Heart right ventricle (tissue), 16 donors: Measurements from ENCODE around the gene CDH13. TPM values are rescaled to one million over a fixed set of nuclear protein-coding genes. Genes with fewer than 3 reads are reported as not detected.

Source experiments
- ATAC-seq, 8 donors: fragments of 200-7000 bp; cut with Tn5 transposase; one replicate each; pipeline ENCODE4 v1.9.1; 2020; ENCODE audit warnings: mild to moderate bottlenecking in 8 of 8, moderate library complexity in 8 of 8, moderate number of reproducible peaks in 1 of 8
- DNase-seq, 2 donors: peaks; one replicate each; pipeline ENCODE4 v3.0.0-alpha.2; 2020
- H3K27ac ChIP-seq, 10 donors: fragments of 200-600 bp; sonication (generic) in 2 of 10; one replicate each; pipeline versions ENCODE4 v1.5.0 to v1.8.0; 2020 to 2022; ENCODE audit warnings: mild to moderate bottlenecking in 3 of 10
- H3K27me3 ChIP-seq, 7 donors: fragments of 200-600 bp; one replicate each; pipeline ENCODE4 v1.8.0; 2021 to 2022; ENCODE audit warnings: mild to moderate bottlenecking in 2 of 7
- H3K36me3 ChIP-seq, 9 donors: fragments of 200-600 bp; sonication (generic) in 1 of 9; one replicate each; pipeline versions ENCODE4 v1.5.0 to v1.8.0; 2020 to 2022; ENCODE audit warnings: mild to moderate bottlenecking in 2 of 9
- H3K4me1 ChIP-seq, 9 donors: fragments of 200-600 bp; sonication (generic) in 1 of 9; one replicate each; pipeline versions ENCODE4 v1.5.0 to v1.8.0; 2020 to 2022; ENCODE audit warnings: mild to moderate bottlenecking in 4 of 9
- H3K4me3 ChIP-seq, 10 donors: fragments of 200-600 bp; sonication (generic) in 2 of 10; one replicate each; pipeline versions ENCODE4 v1.5.0 to v1.8.0; 2020 to 2022; ENCODE audit warnings: mild to moderate bottlenecking in 7 of 10, moderate library complexity in 2 of 10
- H3K9me3 ChIP-seq, 11 donors: fragments of 200-600 bp in 10 of 11; sonication (generic) in 2 of 11; one replicate each; pipeline versions ENCODE4 v1.5.0 to v1.8.0; 2013 to 2022; ENCODE audit warnings: mild to moderate bottlenecking in 2 of 11, control low read depth in 1 of 11, moderate library complexity in 1 of 11
- CTCF ChIP-seq, 9 donors: fragments of 200-600 bp; sonication (generic) in 2 of 9; IDR thresholded peaks; one replicate each; pipeline versions ENCODE4 v1.5.0 to v1.8.0; 2021 to 2022; ENCODE audit warnings: antibody characterized with exemption in 9 of 9, mild to moderate bottlenecking in 5 of 9, moderate library complexity in 1 of 9
- WGBS, 2 donors: extraction: QIAGEN DNeasy Blood & Tissue Kit; methylation state at CpG; one replicate each; pipeline ENCODE4 v1.1.7; 2013; ENCODE audit warnings: inconsistent platforms in 1 of 2; 5-methylcytosine and 5-hydroxymethylcytosine counted together
- intact Hi-C, 10 donors: fragments of 100-400 bp; cut with DNase I; formaldehyde crosslinking; loops; one replicate each; pipeline versions ENCODE4 v1.11.1 to v1.14.2; 2022
- polyA plus RNA-seq, 2 donors: library from polyadenylated mRNA; stranded (reverse); fragments of 200-250 nt; gene quantifications; one replicate each; pipeline ENCODE4 v1.2.3, GENCODE V29; 2013
- total RNA-seq, 10 donors: library from RNA; stranded (reverse); fragmentation: NEBNext Ultra II Directional in 3 of 10; extraction: Animal tissue kit (Norgen Biotek cat#: 25700) in 3 of 10; gene quantifications; one replicate each; pipeline versions ENCODE4 v1.2.1 to v1.2.4, GENCODE V29; 2021 to 2023
- donor health status: Arrhythmogenic right ventricular cardiomyopathy.
- donor health status: ischemic (EF 13 %, LVEDD 7.1; RV severe dilation, severe dysfunction).
- donor health status: healthy with polysubstance abuse.
- donor health status: DM: no; HTN: yes; CAD: no.
- donor health status: DM: no; HTN: no; CAD: no.
- donor health status: ischemic (EF 25% LVEDD 6.9; RV normal size, moderate dysfunction).
- donor health status: ischemic (EF 25% LVEDD 5.7; RV mildly dilated, moderate dysfunction).
- donor health status: healthy.
- donor health status: DM: yes; HTN: yes; CAD: no.
- donor health status: Ischemic cardiomyopathy.
- donor health status: ischemic (EF 35%, LVEDD 5.7; RV mildly dilated, moderate dysfunction).
- donor health status: nonischemic (EF 11% LVEDD 7.7; RV severe dilation, severe dysfunction).
- donor health status: DM: yes; HTN: yes; CAD: no.
- donor health status: PGD.
- donor health status: ischemic (EF 29% LVEDD 5.4; RV normal size, mild dysfunction).
- donor health status: nonischemic (EF 23%, LVEDD 6.1; RV moderate dilation, normal function).

The CDH13 gene
- total and polyA plus RNA-seq, 12 donors = 15.5 to 221 (median 168) TPM

- Histone ChIP-seq H3K36me3 (peaks cover 0 to 5% (median 0%) of the 10 kb centered on the region in 9 donors), H3K27ac (no peak overlapping the region), H3K4me1 (no peaks in the 10 kb centered on the region), H3K9me3 (no peaks in the 10 kb centered on the region), H3K4me3 (no peak overlapping the region), H3K27me3 (no peaks in the 10 kb centered on the region)
- TF ChIP-seq CTCF (IDR thresholded peaks at IDR 0.05) = no peak
- DNase-seq = no peak
- WGBS, 2 donors = 60 to 88% methylated on average over 2 of the region's 2 CpGs
- ATAC-seq = no peak
- intact Hi-C loops = no loop called here
Measured at GRCh38 chr16:83269541-83269940, 642.8 kb downstream of the CDH13 start.

DNA sequence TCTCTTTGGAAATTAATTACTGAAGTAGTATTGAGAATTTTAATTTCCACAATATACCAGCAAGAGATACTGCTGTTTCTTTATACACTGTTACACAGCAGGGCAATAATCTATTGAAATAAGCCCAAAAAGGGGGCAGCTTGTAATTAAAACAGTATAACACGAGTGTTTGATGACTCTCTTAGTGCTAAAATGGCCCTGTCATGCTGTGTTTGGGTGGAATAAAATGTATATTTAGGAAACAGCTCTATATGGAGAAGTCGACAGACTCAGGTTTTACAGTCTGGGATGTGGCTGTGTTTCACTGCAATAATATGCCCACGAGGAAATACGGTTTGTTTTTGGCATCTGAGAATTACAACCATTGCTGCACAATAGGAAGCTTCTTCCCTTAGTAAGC, 643.3 kb downstream of the CDH13 start:
- ATAC-seq (no peak), DNase-seq (no peak)
- H3K4me1 ChIP-seq = no peaks in the 10 kb centered on the region
- WGBS, 2 donors = 88 to 92% methylated on average over 4 of the region's 4 CpGs
- H3K27ac ChIP-seq = no peak overlapping the region
- peaks cover 0 to 5% (median 0%) of the 10 kb centered on the region in 9 donors for H3K36me3 ChIP-seq
- H3K27me3 ChIP-seq = no peaks in the 10 kb centered on the region
- no peak for TF ChIP-seq CTCF (IDR thresholded peaks at IDR 0.05)
- no peak overlapping the region for H3K4me3 ChIP-seq
- H3K9me3 ChIP-seq = no peaks in the 10 kb centered on the region
- intact Hi-C loops = no loop called here

- no peaks in the 10 kb centered on the region for H3K9me3 ChIP-seq
- H3K4me1 ChIP-seq = no peaks in the 10 kb centered on the region
- no peak overlapping the region for H3K4me3 ChIP-seq
- no peak overlapping the region for H3K27ac ChIP-seq
- H3K36me3 ChIP-seq = peaks cover 0 to 5% (median 0%) of the 10 kb centered on the region in 9 donors
- intact Hi-C loops = no loop called here
- ATAC-seq (no peak), DNase-seq (no peak)
- TF ChIP-seq CTCF (IDR thresholded peaks at IDR 0.05) = no peak
- H3K27me3 ChIP-seq = no peaks in the 10 kb centered on the region
- WGBS, 2 donors = 72 to 76% methylated on average over 3 of the region's 3 CpGs
Measured at GRCh38 chr16:83270640-83271039, 643.9 kb downstream of the CDH13 start.

- DNase-seq (no peak), ATAC-seq (no peak)
- H3K27ac ChIP-seq = no peak overlapping the region
- no peak overlapping the region for H3K4me3 ChIP-seq
- no peaks in the 10 kb centered on the region for H3K27me3 ChIP-seq
- H3K9me3 ChIP-seq = no peaks in the 10 kb centered on the region
- peaks cover 0 to 5% (median 0%) of the 10 kb centered on the region in 9 donors for H3K36me3 ChIP-seq
- no peak for TF ChIP-seq CTCF (IDR thresholded peaks at IDR 0.05)
- no peaks in the 10 kb centered on the region for H3K4me1 ChIP-seq
- intact Hi-C loops = no loop called here
- 24 to 56% methylated on average over 2 of the region's 2 CpGs for WGBS, 2 donors
Measured at GRCh38 chr16:83271123-83271522, 644.4 kb downstream of the CDH13 start.
